Uterus (tissue), 4 donors: ENCODE results near the gene CALCR. TPM values are rescaled to one million over a fixed set of nuclear protein-coding genes. Genes with fewer than 3 reads are reported as not detected.

Experiments
- DNase-seq, 2 donors: peaks; one replicate each; pipeline ENCODE4 v3.0.0-alpha.2; 2019 to 2020
- H3K27ac ChIP-seq, 2 donors: fragments of 200-600 bp; sonication (generic); 1 replicate in 1 of 2; 2 replicates in 1 of 2; pipeline ENCODE4 v1.5.1; 2016 to 2018
- H3K27me3 ChIP-seq, 2 donors: fragments of 200-600 bp; sonication (generic); one replicate each; pipeline ENCODE4 v1.5.1; 2018 to 2019; ENCODE audit warnings: control low read depth in 1 of 2
- H3K36me3 ChIP-seq, 2 donors: fragments of 200-600 bp; sonication (generic); one replicate each; pipeline ENCODE4 v1.5.1; 2019; ENCODE audit warnings: control low read depth in 1 of 2
- H3K4me1 ChIP-seq, 2 donors: fragments of 200-600 bp; sonication (generic); one replicate each; pipeline ENCODE4 v1.5.1; 2018 to 2019; ENCODE audit warnings: control low read depth in 1 of 2
- H3K4me3 ChIP-seq, 2 donors: fragments of 200-600 bp; sonication (generic); 1 replicate in 1 of 2; 2 replicates in 1 of 2; pipeline ENCODE4 v1.5.1; 2018 to 2019; ENCODE audit warnings: mild to moderate bottlenecking in 1 of 2
- H3K9me3 ChIP-seq, 2 donors: fragments of 200-600 bp; sonication (generic); one replicate each; pipeline ENCODE4 v1.5.1; 2019; ENCODE audit warnings: control low read depth in 1 of 2
- CTCF ChIP-seq, 4 experiments: fragments of 200-600 bp in 2 of 4; fragments of 450-650 bp in 2 of 4; sonication (generic) in 2 of 4; IDR thresholded peaks; one replicate each; pipeline ENCODE4 v1.5.1; 2016 to 2019; ENCODE audit warnings: antibody characterized with exemption in 4 of 4, mild to moderate bottlenecking in 2 of 4, moderate library complexity in 1 of 4
- POLR2A ChIP-seq, 2 donors: fragments of 450-650 bp; IDR thresholded peaks; one replicate each; pipeline ENCODE4 v1.6.1; 2016; ENCODE audit warnings: antibody characterized with exemption in 2 of 2, mild to moderate bottlenecking in 1 of 2, moderate library complexity in 1 of 2
- intact Hi-C: fragments of 100-400 bp; cut with DNase I; formaldehyde crosslinking; loops from one replicate; pipeline ENCODE4 v1.15.1; 2023; ENCODE audit warnings: low total_unique reads
- microRNA counts, 2 donors: library from miRNA; unstranded; fragments of <30 nt; microRNA quantifications; one replicate each; lab custom pipeline; 2016 to 2017
- microRNA-seq: library from miRNA; unstranded; fragments of <30 nt; microRNA quantifications from one replicate; pipeline ENCODE4, GENCODE V29; 2016; ENCODE audit warnings: borderline microRNAs expressed, borderline replicate concordance
- small RNA-seq: library from RNA; depleted of rRNA; stranded (forward); fragments of <200 nt; gene quantifications from one replicate; pipeline ENCODE3, GENCODE V24; 2016
- total RNA-seq, 4 donors: library from RNA; depleted of rRNA in 3 of 4; stranded (reverse); fragments of >200 nt in 3 of 4; gene quantifications; one replicate each; pipeline versions ENCODE4 v1.1.0 to v1.2.4, GENCODE V29; 2014 to 2023
- donor health status: DM: yes; HTN: yes; CAD: no.

Gene CALCR
- total RNA-seq, 4 donors from 2014 or later = 0.15 to 0.26 TPM; not detected in 2

GRCh38 chr7:93378131-93378760 lies 196.3 kb downstream of the CALCR start:
- intact Hi-C loops = no loop called here
- TF ChIP-seq POLR2A (IDR thresholded peaks at IDR 0.05) (no peak), CTCF (IDR thresholded peaks at IDR 0.05) (no peak)

DNA sequence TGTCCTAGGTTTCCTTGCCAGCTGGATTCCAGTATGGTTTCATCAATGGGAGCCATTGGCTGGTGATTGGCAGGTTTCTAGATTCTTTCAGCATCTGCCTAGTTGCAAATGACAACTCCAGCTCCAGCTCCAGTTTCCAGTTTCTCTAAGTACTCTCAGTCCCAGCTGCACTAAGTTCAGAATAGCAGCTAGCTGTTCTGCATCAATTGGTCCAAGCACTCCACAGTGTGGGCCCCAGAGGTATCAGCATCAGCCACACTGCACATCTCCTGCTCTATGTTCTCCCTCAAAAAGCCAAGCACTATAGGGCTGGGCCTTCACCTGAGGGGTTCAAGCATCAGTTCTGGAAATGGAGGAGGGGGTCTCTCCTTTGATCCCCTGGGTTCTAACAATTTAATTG lies 198.9 kb downstream of the CALCR start:
- Histone ChIP-seq H3K4me3 (no peak overlapping the region), H3K36me3 (no peaks in the 10 kb centered on the region), H3K27ac (no peak overlapping the region), H3K9me3 (no peaks in the 10 kb centered on the region), H3K27me3 (no peaks in the 10 kb centered on the region), H3K4me1 (no peaks in the 10 kb centered on the region)
- intact Hi-C loops = no loop called here
- no peak for DNase-seq
- TF ChIP-seq CTCF (IDR thresholded peaks at IDR 0.05) (no peak), POLR2A (IDR thresholded peaks at IDR 0.05) (no peak)

More at GRCh38 chr7:93378131-93378760, 196.3 kb downstream of the CALCR start:
- DNase-seq = no peak
- H3K4me1 ChIP-seq = no peaks in the 10 kb centered on the region
- no peaks in the 10 kb centered on the region for H3K36me3 ChIP-seq
- no peaks in the 10 kb centered on the region for H3K27me3 ChIP-seq
- no peak overlapping the region for H3K4me3 ChIP-seq
- no peak overlapping the region for H3K27ac ChIP-seq
- no peaks in the 10 kb centered on the region for H3K9me3 ChIP-seq

MicroRNA genes within 50 kb of the gene (microRNA counts, 767-probe panel; counts per million panel counts)
- 0 counts per million in 2 donors for microRNA hsa-miR-489 (lab: Ali Mortazavi, UCI)
- microRNA hsa-miR-653 (lab: Ali Mortazavi, UCI) = 0 counts per million in 2 donors

Small RNAs within 50 kb of the gene (microRNA-seq; reads per million reads assigned to microRNA genes)
- gene MIR489 (1.5 reads per million), gene MIR653 (1.5 reads per million)

Small RNAs within 50 kb of the gene (small RNA-seq; reads per million reads assigned to genes)
- not detected for gene MIR489
- not detected for gene MIR653
